Measurements from ENCODE around the gene SNX5.

DNA sequence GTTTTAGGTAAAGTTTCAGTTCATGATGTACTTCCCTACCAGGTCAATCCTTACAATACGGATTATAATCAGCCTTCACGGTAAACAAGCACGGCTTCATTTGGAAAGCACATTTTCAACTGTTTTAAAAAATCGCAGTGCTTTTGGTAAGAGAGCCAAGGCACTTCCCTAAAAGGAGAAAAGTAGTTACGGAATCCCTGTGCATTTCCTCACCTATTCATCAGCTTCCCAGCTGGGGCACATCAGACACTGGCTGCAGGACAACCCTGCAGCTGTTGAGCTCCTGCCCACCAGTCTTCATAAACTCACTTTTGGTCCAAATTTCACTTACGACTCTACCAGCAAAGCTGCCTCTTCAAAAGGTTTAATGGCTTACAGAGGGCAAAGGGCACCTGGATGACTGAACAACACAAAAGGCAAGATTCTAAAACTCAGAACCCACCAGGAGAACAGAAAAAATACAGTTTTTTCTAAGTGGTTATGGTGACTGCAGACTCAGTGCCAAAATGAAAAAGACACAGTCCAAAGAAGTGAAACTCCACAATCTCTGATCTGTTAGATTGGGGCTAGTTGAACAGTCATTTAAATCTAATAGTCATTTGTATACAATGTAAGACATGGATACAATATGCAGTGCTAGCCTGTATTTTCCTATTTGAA is 7.5 kb downstream of the SNX5 start:
- TF ChIP-seq, protein P1, sequence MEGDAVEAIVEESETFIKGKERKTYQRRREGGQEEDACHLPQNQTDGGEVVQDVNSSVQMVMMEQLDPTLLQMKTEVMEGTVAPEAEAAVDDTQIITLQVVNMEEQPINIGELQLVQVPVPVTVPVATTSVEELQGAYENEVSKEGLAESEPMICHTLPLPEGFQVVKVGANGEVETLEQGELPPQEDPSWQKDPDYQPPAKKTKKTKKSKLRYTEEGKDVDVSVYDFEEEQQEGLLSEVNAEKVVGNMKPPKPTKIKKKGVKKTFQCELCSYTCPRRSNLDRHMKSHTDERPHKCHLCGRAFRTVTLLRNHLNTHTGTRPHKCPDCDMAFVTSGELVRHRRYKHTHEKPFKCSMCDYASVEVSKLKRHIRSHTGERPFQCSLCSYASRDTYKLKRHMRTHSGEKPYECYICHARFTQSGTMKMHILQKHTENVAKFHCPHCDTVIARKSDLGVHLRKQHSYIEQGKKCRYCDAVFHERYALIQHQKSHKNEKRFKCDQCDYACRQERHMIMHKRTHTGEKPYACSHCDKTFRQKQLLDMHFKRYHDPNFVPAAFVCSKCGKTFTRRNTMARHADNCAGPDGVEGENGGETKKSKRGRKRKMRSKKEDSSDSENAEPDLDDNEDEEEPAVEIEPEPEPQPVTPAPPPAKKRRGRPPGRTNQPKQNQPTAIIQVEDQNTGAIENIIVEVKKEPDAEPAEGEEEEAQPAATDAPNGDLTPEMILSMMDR (IDR thresholded peaks at IDR 0.05): no peak
- TF ChIP-seq POLR2A (IDR thresholded peaks at IDR 0.05): no peak

Measured in tibial nerve (tissue), 3 donors.